ENCODE measurements around the gene MRLN. TPM values are rescaled to one million over a fixed set of nuclear protein-coding genes. Genes with fewer than 3 reads are reported as not detected.

The MRLN gene
- total RNA-seq, result not detected in 2 replicates

DNA sequence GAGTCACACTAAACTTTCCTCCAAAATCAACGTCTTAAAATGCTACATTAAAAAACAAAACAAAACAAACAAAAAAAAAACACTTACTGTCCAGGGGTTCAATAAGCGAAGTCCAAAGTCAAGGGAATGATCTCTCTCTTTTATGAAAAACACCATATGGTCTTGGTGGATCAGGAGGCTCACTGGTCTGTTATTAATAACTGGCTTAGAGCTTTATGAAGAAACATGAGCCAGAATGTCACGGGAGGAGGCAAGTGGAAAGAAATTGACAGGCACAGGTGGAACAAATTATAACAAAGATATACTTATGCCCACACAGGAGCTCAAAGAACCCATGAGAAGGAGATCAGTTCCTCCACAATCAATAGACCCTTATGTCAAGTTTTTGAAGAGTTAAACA is at the start of gene MRLN:
MRLN (minus strand) TSS at position 189 of the 400 bp plus-strand sequence.

DNA sequence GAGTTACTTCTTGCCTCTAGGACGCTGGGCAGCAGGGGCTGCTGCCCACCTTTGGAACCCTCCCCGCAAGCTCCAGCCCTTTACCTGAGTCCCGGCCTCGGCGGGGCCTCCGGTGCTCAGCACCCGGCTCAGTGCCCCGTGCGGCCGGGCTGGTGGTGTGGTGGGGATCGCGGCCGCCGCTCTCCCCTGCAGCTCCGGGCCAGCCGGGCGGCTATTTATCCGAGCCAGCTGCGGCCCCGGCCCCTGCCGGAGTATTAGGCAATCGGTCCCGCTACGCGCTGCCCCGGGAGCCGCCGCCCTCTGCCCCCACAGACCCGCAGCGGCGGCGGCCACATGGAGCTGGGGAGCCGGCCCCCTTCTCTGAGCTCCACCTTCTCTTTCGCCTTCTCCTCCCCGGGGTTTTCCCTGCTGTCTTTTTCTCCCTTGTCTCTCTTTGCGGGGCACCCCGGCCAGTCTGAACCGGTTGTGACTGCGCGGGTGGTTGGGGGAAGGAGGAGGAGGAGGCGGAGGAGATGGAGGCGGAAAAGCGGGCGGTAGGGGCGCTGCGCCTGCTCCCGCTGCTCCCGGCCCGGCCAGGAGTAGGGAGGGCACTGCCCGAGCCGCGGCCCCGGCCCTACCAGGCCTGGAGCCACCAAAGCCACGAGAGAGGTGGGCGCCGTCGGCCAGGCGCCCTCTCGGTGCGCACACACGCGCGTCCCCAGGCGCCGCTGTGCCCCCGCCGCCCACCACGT is 43.7 kb downstream of the MRLN start, which contains the start of gene SLC16A9:
SLC16A9 (minus strand) TSS at position 456 of the 731 bp plus-strand sequence. CDS start 25,559 bp downstream, outside the sequence.

Other genes starting within 250 kb of the MRLN start
- 1.2 and 5.4 TPM in 2 replicates for gene SLC16A9, start 43.6 kb downstream of the MRLN start, total RNA-seq
- gene CCDC6, start 153.1 kb upstream of the MRLN start, total RNA-seq, result 29.4 and 48.5 TPM in 2 replicates

Data from smooth muscle cell of the umbilical artery (primary cell).